Measurements from ENCODE around the gene ZBTB45.
A peak's percentile ranks its signal among the peaks of the same experiment; 100 is the strongest.
"Not testable (repeated sequence)": the region's sequence is repeated elsewhere in the genome, so short reads cannot be mapped to it uniquely, and the experiment has no call there.

Gene ZBTB45

DNA sequence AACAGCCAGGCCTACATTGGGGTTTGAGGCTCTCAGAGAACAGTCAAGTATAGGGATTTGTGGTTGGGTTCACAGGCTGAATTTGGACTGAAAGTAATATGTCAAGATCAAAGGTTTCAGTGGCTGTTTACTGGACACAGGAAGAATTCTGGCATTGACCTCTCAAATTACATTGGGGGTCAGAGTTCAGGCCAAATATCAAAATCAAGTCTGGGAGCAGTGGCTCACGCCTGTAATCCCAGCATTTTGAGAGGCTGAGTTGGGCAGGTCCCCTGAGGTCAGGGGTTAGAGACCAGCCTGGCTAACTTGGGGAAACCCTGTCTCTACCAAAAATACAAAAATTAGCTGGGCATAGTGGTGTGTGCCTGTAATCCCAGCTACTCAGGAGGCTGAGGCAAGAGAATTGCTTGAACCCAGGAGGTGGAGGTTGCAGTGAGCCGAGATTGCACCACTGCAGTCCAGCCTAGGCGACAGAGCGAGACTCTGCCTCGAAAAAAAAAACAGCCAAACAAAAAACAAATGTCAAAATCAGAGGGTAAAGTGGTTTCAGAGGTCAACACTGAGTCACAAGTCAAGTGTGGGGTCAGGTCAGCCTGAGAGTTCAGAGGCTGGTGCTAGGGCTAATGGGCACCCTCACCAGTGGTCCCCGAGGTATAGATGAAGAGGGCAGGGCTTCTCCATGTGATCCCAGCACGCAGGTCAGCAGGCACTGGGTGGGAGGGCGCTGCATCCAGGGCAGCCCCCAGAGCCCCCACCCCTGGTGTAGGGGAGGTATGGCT lies 9.3 kb downstream of the ZBTB45 start:
- DNase-seq: no peak

- no peak for DNase-seq
Measured at GRCh38 chr19:58509731-58510083, 9.9 kb downstream of the ZBTB45 start.

DNA sequence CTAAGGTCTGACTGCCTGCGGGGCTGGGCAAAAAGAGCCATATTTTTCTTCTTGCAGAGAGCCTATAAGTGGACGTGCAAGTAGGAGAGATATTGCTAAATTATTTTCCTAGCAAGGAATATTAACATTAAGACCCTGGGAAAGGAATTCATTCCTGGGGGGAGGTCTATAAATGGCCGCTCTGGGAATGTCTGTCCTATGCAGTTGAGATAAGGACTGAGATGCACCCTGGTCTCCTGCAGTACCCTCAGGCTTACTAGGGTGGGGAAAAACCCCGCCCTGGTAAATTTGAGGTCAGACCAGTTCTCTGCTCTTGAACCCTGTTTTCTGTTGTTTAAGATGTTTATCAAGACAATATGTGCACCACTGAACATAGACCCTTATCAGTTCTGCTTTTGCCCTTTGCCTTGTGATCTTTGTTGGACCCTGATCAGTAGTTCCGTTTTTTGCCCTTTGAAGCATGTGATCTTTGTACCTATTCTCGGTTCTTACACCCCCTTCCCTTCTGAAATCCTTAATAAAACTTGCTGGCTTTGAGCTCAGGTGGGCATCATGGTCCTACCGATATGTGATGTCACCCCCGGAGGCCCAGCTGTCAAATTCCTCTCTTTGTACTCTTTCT lies 11.9 kb downstream of the ZBTB45 start:
- DNase-seq: not testable (repeated sequence)

- DNase-seq: no peak
Measured at GRCh38 chr19:58500242-58500641, 19.4 kb downstream of the ZBTB45 start.

GRCh38 chr19:58499021-58499927 lies 20.3 kb downstream of the ZBTB45 start:
- DNase-seq: peak; percentile 97 to 98

- DNase-seq: no peak
Measured at GRCh38 chr19:58498316-58499020, 21.1 kb downstream of the ZBTB45 start.

- no peak for DNase-seq
Measured at GRCh38 chr19:58497634-58498170, 21.9 kb downstream of the ZBTB45 start.

DNA sequence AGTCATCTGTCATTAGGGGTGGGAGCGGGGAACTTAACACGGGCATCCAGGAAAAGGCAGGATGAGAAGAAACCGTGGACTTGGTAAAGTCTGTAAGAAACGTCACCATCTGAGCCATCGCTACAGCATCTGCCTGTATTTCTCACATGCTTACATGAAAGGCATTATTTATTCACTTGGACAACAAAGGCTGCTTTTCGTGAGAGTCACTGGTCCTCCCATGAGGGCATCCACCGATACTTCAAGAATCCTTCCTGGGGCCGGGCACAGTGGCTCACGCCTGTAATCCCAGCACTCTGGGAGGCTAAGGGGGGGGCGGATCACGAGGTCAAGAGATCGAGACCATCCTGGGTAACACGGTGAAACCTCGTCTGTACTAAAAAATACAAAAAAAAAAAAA lies 27.3 kb downstream of the ZBTB45 start:
- no peak for DNase-seq

DNA sequence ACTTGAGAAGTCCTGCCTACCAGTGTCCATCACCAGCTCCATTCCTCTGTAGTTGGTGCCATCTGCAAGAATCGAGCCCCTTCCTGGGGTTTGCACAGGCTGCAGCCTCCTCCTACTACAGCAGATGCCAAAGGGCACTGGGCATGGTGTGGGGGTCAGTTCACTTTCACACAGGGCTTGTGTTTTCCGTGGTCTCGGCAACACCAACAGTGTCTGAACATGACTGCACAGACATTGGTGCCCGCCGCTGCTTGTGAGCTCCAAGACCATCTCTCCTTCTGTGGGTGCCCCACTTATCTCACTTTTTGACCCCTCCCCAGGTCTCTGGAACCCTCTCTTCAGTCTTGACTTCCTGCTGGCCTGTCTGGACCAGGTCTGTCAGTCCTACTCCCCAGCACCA lies 28.2 kb downstream of the ZBTB45 start:
- no peak for DNase-seq

DNA sequence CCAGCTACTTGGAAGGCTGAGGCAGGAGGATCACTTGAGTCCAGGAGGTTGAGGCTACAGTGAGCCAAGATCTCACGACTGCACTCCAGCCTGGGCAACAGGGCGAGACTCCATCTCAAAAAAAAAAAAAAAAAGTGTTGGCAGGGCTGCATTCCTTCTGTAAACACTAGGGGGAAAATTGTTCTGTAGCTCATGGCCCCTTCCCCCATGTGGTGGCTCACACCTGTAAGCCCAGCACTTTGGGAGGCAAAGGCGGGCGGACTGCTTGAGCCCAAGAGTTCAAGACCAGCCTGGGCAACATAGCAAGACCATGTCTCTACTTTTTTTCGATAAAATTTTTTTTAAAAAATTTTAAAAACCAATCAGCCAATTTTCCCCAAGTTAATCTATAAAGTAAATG lies 35.3 kb downstream of the ZBTB45 start:
- not testable (repeated sequence) for DNase-seq

DNA sequence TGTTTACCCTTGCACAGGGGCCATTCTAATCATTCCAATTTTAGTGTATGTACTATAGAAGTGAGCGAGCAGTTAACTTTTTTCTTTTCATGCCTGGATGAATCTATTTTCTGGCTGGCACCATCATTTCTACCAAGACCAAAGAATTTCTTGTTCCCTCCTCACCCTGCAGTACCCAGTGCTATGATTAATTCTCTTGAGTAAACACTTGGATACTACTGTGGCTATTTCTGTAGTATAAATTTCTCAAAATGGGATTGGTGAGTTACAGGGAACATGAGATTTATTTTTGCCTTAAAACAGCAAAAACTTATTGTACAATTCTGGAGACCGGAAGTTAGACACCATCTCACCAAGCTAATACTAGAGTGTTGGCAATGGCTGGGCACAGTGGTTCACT lies 35.8 kb downstream of the ZBTB45 start:
- no peak for DNase-seq

DNA sequence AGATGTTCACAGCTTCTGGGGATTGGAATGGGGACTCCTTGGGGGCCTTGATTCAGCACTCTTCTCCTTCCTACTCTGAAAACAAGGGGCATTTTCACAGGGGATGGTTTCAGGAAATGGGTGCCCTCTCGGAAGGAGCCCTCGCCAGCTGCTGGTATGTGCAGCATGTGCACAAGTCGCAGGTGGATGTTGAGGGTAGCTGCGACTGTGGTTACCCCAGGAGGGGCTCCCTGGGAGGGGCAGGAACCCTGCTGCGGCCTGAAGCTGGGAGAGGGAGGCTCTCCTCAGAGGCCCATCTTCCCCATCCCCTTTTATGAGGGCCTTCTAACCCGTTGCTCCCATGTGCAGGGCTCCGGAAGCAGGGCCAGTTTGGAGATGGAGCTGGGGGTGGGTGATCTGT lies 37.2 kb downstream of the ZBTB45 start:
- no peak for DNase-seq

DNA sequence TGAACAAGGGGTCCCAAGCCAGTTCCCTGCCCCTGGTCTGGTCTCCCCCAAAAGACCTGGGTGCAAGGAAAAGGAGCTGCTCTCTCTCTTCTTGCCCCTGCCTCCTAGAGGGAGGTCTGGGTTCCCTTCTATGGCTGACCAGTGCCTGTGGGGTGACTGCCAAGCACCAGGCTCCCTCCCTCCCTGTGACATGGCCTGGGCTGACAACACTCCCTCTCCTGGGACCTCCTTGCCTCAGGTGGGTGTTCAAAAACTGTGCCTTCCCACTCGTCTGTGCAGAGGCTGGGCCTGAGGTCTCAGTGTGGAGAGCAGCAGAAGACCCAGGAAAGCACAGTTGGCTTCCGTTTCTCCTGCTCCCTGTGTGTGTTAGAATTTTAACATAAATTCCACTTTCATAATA lies 38.8 kb downstream of the ZBTB45 start:
- no peak for DNase-seq

DNA sequence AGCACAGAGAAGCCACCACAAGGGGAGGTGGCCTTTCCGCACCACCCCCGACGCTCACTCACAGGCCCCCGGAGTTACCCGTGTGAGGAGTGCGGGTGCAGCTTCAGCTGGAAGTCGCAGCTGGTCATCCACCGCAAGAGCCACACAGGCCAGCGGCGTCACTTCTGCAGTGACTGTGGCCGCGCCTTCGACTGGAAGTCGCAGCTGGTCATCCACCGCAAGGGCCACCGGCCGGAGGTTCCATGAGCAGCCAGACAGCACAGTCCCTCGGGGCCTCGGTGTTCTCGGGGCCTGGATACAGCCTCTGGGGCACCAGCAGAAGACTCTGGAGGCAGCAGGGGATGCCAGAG lies 39.2 kb downstream of the ZBTB45 start:
- DNase-seq: no peak

DNA sequence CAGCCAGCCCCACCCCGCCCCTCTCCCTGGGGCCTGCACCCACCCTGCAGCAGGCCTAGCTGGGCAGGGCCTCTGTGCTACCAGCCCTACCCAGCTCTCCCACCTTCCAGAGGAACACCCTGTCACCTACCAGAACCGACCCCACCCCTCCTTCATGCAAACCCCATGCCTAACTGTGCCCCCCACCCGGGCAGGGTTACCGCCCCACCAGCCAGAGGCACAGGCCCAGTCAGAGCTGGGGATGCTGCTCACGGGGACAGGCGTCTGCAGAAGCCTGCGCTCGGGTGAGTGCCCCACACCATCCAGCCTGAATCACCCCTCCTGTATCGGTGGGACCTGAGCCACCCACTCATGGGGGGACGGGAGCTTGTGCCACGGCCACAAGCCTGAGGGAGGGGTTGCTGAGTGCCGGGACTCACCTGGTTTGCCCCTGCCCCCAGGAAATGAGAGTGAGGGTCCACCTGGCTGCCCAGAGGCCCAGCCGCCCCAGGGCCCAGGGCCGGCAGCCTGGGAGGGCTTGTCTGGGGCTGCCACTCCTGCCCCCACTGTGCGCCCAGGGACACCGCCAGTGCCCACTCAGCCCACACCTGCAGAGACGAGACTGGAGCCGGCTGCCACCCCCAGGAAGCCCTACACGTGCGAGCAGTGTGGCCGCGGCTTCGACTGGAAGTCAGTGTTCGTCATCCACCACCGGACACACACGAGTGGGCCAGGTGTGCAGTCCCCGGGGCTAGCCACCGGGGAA lies 39.7 kb downstream of the ZBTB45 start:
- no peak for DNase-seq

DNA sequence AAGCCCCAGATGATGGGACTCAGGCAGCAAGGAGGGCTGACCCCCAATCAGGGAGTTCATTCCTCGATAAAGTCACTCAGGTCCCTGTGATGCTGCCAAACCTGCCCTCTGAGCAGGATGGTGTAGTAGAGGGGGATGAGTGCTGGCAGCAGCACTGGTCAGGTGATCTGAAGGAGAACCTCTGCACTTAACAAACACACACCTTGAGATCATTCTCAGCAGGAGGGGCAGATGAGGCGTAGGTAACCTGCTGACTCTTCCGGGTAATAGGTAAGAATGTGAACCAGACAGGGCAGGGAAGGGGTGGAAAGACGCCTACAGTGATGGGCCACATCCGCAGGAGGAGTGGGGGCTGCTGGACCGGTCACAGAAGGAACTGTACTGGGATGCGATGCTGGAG lies 40.3 kb downstream of the ZBTB45 start:
- DNase-seq: no peak

GRCh38 chr19:58477871-58478270 lies 41.7 kb downstream of the ZBTB45 start:
- no peak for DNase-seq

- no peak for DNase-seq
Measured at GRCh38 chr19:58477130-58477529, 42.5 kb downstream of the ZBTB45 start.

GRCh38 chr19:58476498-58477015 lies 43.1 kb downstream of the ZBTB45 start:
- no peak for DNase-seq

DNA sequence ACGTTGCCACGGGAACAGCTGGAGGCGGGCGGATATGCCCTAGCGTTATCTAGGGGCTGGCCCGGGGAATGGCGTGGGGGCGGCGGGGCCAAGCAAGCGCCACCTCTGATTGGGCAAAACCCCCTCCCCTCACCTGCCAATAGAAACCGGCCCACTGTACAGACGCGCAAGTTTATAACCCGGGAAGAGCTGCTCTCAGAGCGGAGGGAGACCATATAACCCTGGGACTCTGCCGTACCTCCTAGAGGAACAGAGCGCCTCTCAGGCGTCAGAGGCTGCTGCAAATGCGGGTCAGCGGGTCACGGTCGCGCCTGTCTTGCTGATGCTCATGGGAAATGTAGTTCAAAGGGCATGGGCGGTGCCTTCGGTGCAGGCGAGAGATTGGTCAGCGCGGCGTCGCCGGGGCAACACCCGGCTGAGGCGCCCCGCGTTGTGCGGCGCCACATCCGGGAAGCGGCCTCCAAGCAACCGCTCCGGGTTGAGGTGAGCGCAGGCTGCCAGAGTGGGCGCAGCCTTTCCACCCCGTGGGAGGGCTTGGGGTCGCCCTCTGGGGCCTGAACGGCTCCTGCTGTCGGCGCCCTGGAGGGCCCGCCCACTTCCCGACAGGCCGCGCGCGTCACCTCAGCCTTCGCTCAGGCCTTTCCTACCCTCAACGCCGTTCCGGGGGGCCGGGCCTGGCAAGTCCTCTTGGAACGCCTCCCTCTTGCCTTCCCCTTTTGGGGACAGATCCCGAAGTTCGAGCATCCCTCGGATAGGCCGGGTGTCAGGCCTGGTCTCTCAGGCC lies 43.7 kb downstream of the ZBTB45 start, which contains the start of gene ZNF446:
Gene ZNF446, plus strand, starts transcription at position 639 of the 784 bp plus-strand sequence. CDS start 867 bp downstream, outside the sequence.
- DNase-seq: peak; percentile 96 to 97

Data from CD4-positive, alpha-beta T cell treated with Interferon alpha-2 for 1 hour (primary cell).